GM12891 (cell line): ENCODE data around the gene POLR1D.

Experiments
- DNase-seq: peaks from one replicate; pipeline ENCODE4 v3.0.0; 2011; ENCODE audit warnings: low spot score; ENCODE audit not compliant: insufficient read length
- FAIRE-seq: peaks from 2 replicates; lab custom pipeline; 2011; peaks lifted over from hg19 to GRCh38; lab: Jason Lieb, UNC
- PAX5 ChIP-seq: IDR thresholded peaks from 2 replicates; pipeline ENCODE4 v1.6.1; 2011; ENCODE audit warnings: low read length, moderate library complexity, mild to moderate bottlenecking; ENCODE audit not compliant: insufficient read depth, severe bottlenecking
- POLR2A ChIP-seq: IDR thresholded peaks from 2 replicates; pipeline ENCODE4 v1.6.1; 2011; ENCODE audit warnings: low read depth, low read length, control low read depth
- POLR2AphosphoS5 ChIP-seq: IDR thresholded peaks from 2 replicates; pipeline ENCODE4 v1.6.1; 2011; ENCODE audit warnings: low read depth, low read length, control low read depth
- POU2F2 ChIP-seq: IDR thresholded peaks from 2 replicates; pipeline ENCODE4 v1.6.1; 2011; ENCODE audit warnings: low read depth, mild to moderate bottlenecking, control low read depth, low read length, moderate library complexity
- SPI1 ChIP-seq: IDR thresholded peaks from 2 replicates; pipeline ENCODE4 v1.6.1; 2011; ENCODE audit warnings: low read depth, low read length, control low read depth
- TAF1 ChIP-seq: IDR thresholded peaks from 2 replicates; pipeline ENCODE4 v1.6.1; 2011; ENCODE audit warnings: low read depth, low read length, control low read depth

Gene POLR1D

GRCh38 chr13:27634791-27635190 lies 13.1 kb downstream of the POLR1D start:
- no peak for TF ChIP-seq POLR2AphosphoS5
- no peak for TF ChIP-seq SPI1
- TF ChIP-seq PAX5, result no peak
- TF ChIP-seq TAF1, result no peak
- TF ChIP-seq POLR2A, result no peak
- TF ChIP-seq POU2F2, result no peak
- FAIRE-seq (no peak), DNase-seq (no peak)

GRCh38 chr13:27635266-27635665 lies 13.6 kb downstream of the POLR1D start:
- no peak for FAIRE-seq

GRCh38 chr13:27636589-27637288 lies 15.0 kb downstream of the POLR1D start:
- DNase-seq (no peak), FAIRE-seq (no peak)
- TF ChIP-seq POLR2A, result no peak
- TF ChIP-seq PAX5, result no peak
- TF ChIP-seq POU2F2, result no peak
- no peak for TF ChIP-seq TAF1
- no peak for TF ChIP-seq SPI1
- TF ChIP-seq POLR2AphosphoS5, result no peak

More at GRCh38 chr13:27635266-27635665, 13.6 kb downstream of the POLR1D start:
- no peak for DNase-seq
- TF ChIP-seq POLR2AphosphoS5 (no peak), SPI1 (no peak), PAX5 (no peak), POLR2A (no peak), TAF1 (no peak), POU2F2 (no peak)

GRCh38 chr13:27637289-27637626 lies 15.6 kb downstream of the POLR1D start:
- no peak for FAIRE-seq
- TF ChIP-seq POU2F2 (no peak), SPI1 (no peak), PAX5 (no peak), TAF1 (no peak), POLR2AphosphoS5 (no peak), POLR2A (no peak)
- DNase-seq, result no peak

- TF ChIP-seq SPI1 (no peak), TAF1 (no peak), PAX5 (no peak), POU2F2 (no peak), POLR2AphosphoS5 (no peak), POLR2A (no peak)
- peak; percentile 68 for FAIRE-seq
These were observed 16.3 kb downstream of the POLR1D start for GRCh38 chr13:27638001-27638400.

GRCh38 chr13:27638521-27638920 lies 16.8 kb downstream of the POLR1D start:
- no peak for FAIRE-seq
- TF ChIP-seq SPI1, result no peak
- no peak for TF ChIP-seq TAF1
- DNase-seq, result no peak

More at GRCh38 chr13:27638001-27638400, 16.3 kb downstream of the POLR1D start:
- no peak for DNase-seq

GRCh38 chr13:27639186-27639585 lies 17.5 kb downstream of the POLR1D start:
- TF ChIP-seq POLR2A, result no peak
- no peak for TF ChIP-seq TAF1
- TF ChIP-seq POU2F2, result no peak
- no peak for TF ChIP-seq POLR2AphosphoS5
- no peak for TF ChIP-seq PAX5
- TF ChIP-seq SPI1, result no peak
- FAIRE-seq, result no peak

GRCh38 chr13:27641711-27642502 lies 20.2 kb downstream of the POLR1D start:
- FAIRE-seq (peak; percentile 28), DNase-seq (no peak)
- TF ChIP-seq POU2F2 (no peak), POLR2AphosphoS5 (no peak), PAX5 (no peak), SPI1 (no peak), TAF1 (no peak), POLR2A (no peak)

More at GRCh38 chr13:27639186-27639585, 17.5 kb downstream of the POLR1D start:
- DNase-seq, result no peak

GRCh38 chr13:27643334-27644132 lies 21.8 kb downstream of the POLR1D start:
- FAIRE-seq (no peak), DNase-seq (no peak)

GRCh38 chr13:27644302-27644701 lies 22.6 kb downstream of the POLR1D start:
- TF ChIP-seq POLR2A, result no peak
- no peak for TF ChIP-seq SPI1
- no peak for TF ChIP-seq POU2F2
- no peak for TF ChIP-seq POLR2AphosphoS5
- no peak for TF ChIP-seq TAF1
- TF ChIP-seq PAX5, result no peak
- FAIRE-seq (no peak), DNase-seq (no peak)

More at GRCh38 chr13:27643334-27644132, 21.8 kb downstream of the POLR1D start:
- TF ChIP-seq PAX5 (no peak), TAF1 (no peak), POLR2AphosphoS5 (no peak), SPI1 (no peak), POLR2A (no peak), POU2F2 (no peak)
